Lower lobe of right lung (tissue), 2 donors: Measurements from ENCODE around the gene MYOG. TPM values are rescaled to one million over a fixed set of nuclear protein-coding genes. Genes with fewer than 3 reads are reported as not detected.

ENCODE experiments used
- ATAC-seq, 2 donors: fragments of 200-7000 bp; cut with Tn5 transposase; one replicate each; pipeline ENCODE4 v1.9.1; 2020 to 2022; ENCODE audit warnings: mild to moderate bottlenecking in 2 of 2, moderate library complexity in 2 of 2
- DNase-seq: peaks from one replicate; pipeline ENCODE4 v3.0.0-alpha.2; 2020
- H3K27ac ChIP-seq: fragments of 200-600 bp; one replicate; pipeline ENCODE4 v1.8.0; 2022
- H3K27me3 ChIP-seq: fragments of 200-600 bp; one replicate; pipeline ENCODE4 v1.8.0; 2022; ENCODE audit warnings: low read depth
- H3K36me3 ChIP-seq: fragments of 200-600 bp; one replicate; pipeline ENCODE4 v1.8.0; 2022; ENCODE audit warnings: mild to moderate bottlenecking
- H3K4me1 ChIP-seq: fragments of 200-600 bp; one replicate; pipeline ENCODE4 v1.8.0; 2022
- H3K4me3 ChIP-seq: fragments of 200-600 bp; one replicate; pipeline ENCODE4 v1.8.0; 2022; ENCODE audit warnings: mild to moderate bottlenecking
- H3K9me3 ChIP-seq: fragments of 200-600 bp; one replicate; pipeline ENCODE4 v1.8.0; 2022
- intact Hi-C: fragments of 100-400 bp; cut with DNase I; formaldehyde crosslinking; loops from one replicate; pipeline ENCODE4 v1.11.0; 2022
- total RNA-seq: library from RNA; stranded (reverse); fragmentation: NEBNext Ultra II Directional; extraction: Animal tissue kit (Norgen Biotek cat#: 25700); gene quantifications from one replicate; pipeline ENCODE4 v1.2.1, GENCODE V29; 2021
- TF ChIP-seq, protein P1 (sequence below): fragments of 200-600 bp; IDR thresholded peaks from one replicate; pipeline ENCODE4 v1.8.0; 2022; ENCODE audit warnings: antibody characterized with exemption, mild to moderate bottlenecking
- donor health status: DM: no; HTN: yes; CAD: no; lungs with severe emphysema.

MYOG gene
- total RNA-seq, 1 donor from 2014 or later: not detected

DNA sequence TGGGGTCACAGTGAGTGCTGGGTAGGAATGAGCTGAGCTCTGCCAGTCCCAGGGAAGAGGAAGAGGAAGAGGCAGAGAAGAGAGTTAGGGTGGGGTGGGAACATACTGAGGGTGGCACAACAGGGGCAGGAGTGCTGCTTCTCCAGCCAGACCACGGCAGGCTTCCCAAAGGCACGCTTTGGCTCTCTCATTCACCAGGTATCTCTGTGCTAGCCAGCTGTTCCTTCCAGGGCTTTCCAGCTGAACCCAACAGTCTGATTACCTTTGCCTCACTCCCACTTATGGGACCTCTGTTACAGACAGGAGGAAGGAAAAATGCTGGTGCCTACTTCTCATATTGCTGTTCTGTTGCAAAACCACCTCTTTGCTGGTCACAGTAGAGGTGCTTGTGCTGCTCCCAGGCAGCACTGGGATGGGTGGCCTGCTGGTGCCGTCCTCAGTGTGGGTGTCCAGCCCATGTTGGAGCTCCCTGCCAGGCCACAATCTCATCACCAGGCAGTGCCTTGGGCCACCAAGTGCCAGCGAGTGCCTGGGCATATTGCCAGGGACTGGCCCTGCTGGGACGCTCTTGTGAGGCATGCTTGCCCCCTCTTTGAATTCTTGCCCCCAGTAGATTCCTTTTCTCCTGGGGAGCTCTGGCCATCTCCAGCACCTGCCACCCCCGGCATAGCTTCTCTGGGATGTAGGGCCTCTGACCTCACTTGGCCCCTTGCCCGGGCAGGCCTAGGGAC lies 43.9 kb upstream of the MYOG start:
- Histone ChIP-seq H3K36me3 (no peaks in the 10 kb centered on the region), H3K27ac (no peak overlapping the region), H3K27me3 (peaks cover 45% of the 10 kb centered on the region), H3K9me3 (no peaks in the 10 kb centered on the region), H3K4me1 (peaks cover 68% of the 10 kb centered on the region), H3K4me3 (peak overlapping the region; percentile 52)
- ATAC-seq: peak; percentile 23 to 40
- intact Hi-C loops: no loop called here
- DNase-seq: no peak
- TF ChIP-seq, protein P1, sequence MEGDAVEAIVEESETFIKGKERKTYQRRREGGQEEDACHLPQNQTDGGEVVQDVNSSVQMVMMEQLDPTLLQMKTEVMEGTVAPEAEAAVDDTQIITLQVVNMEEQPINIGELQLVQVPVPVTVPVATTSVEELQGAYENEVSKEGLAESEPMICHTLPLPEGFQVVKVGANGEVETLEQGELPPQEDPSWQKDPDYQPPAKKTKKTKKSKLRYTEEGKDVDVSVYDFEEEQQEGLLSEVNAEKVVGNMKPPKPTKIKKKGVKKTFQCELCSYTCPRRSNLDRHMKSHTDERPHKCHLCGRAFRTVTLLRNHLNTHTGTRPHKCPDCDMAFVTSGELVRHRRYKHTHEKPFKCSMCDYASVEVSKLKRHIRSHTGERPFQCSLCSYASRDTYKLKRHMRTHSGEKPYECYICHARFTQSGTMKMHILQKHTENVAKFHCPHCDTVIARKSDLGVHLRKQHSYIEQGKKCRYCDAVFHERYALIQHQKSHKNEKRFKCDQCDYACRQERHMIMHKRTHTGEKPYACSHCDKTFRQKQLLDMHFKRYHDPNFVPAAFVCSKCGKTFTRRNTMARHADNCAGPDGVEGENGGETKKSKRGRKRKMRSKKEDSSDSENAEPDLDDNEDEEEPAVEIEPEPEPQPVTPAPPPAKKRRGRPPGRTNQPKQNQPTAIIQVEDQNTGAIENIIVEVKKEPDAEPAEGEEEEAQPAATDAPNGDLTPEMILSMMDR: no peak

DNA sequence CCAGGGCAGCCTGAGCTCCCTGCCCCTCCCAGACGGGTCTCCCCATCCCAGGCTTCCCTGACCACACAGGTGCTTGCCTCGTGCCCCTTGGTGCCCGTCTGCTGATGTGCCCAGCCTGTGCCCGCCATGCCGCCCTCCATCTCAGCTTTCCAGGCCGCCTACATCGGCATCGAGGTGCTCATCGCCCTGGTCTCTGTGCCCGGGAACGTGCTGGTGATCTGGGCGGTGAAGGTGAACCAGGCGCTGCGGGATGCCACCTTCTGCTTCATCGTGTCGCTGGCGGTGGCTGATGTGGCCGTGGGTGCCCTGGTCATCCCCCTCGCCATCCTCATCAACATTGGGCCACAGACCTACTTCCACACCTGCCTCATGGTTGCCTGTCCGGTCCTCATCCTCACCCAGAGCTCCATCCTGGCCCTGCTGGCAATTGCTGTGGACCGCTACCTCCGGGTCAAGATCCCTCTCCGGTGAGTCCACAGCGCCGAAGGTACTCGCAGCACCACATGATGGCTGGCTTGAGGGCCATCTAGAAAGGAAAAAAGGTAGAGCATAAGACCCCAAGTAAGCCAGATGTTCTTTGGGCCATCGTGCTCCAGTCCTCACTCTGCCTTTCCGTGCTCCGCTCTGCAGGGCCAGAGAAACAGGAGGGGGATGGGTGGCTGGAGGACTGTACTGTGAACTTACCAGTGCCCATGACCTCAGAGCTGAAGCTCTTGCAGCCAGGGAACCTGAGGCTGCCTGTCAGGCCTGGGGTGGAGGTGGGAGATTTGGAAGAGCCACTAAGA lies 43.1 kb upstream of the MYOG start:
- TF ChIP-seq, protein P1: no peak
- H3K4me1 ChIP-seq: peaks cover 61% of the 10 kb centered on the region
- H3K36me3 ChIP-seq: no peaks in the 10 kb centered on the region
- DNase-seq (no peak), ATAC-seq (no peak)
- H3K9me3 ChIP-seq: no peaks in the 10 kb centered on the region
- intact Hi-C loops: no loop called here
- H3K27me3 ChIP-seq: peaks cover 53% of the 10 kb centered on the region
- H3K4me3 ChIP-seq: peak overlapping the region; percentile 52
- H3K27ac ChIP-seq: no peak overlapping the region

DNA sequence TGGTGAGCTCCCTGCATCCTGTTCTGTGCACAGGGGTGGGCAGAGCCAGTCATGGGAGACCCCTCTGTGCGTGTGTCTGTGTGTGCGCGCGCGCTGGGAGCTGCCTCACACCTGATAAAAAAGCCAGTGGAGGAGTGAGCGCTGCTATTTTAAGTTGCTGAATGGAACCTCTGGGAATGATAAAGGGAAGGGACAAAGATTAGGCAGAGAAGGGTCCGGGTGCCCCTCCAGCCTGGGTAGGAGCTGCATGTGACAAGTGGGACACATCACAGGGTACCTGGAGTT lies 42.6 kb upstream of the MYOG start:
- peak overlapping the region; percentile 31 for H3K27ac ChIP-seq
- H3K9me3 ChIP-seq: no peaks in the 10 kb centered on the region
- TF ChIP-seq, protein P1: peak; percentile 3
- DNase-seq: no peak
- peak overlapping the region; percentile 52 for H3K4me3 ChIP-seq
- peaks cover 56% of the 10 kb centered on the region for H3K4me1 ChIP-seq
- H3K36me3 ChIP-seq: no peaks in the 10 kb centered on the region
- ATAC-seq: no peak
- intact Hi-C loops: no loop called here
- peaks cover 58% of the 10 kb centered on the region for H3K27me3 ChIP-seq

DNA sequence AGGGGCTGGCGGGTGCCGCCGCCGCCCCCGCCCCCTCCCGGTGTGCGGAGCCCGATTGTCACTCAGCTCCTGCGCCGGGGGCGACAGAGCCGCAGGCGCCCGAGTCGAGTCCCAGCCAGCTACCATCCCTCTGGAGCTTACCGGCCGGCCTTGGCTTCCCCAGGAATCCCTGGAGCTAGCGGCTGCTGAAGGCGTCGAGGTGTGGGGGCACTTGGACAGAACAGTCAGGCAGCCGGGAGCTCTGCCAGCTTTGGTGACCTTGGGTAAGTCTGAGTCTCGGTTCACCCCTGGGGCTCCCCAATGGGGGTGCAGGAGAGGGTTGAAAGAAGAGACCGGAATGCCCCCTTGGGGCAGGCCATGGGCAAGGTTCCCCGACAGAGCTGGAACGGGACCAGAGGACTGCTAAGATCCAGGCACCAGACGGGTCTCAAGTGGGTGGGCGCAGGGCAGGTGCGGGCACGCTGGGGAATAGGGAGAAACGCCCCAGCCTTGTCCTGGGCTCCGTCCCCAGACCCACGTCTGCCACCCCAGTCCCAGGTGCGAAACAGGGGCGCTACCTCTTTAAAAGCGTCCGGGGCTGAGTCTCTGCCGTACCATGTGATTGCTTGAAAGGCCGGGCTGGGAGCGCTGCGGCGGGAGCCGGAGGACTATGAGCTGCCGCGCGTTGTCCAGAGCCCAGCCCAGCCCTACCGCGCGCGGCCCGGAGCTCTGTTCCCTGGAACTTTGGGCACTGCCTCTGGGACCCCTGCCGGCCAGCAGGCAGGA lies 42.0 kb upstream of the MYOG start, which contains the start of gene ADORA1:
Gene ADORA1, plus strand, starts transcription at position 61 of the 765 bp plus-strand sequence. CDS start 1,116 bp downstream, outside the sequence.
- TF ChIP-seq, protein P1: peak; percentile 4
- H3K27ac ChIP-seq: peak within 1 kb of the TSS; percentile 31
- intact Hi-C loops: no loop called here
- peaks cover 63% of the 10 kb centered on the region for H3K27me3 ChIP-seq
- H3K4me1 ChIP-seq: peaks cover 56% of the 10 kb centered on the region
- peak; percentile 84 to 87 for ATAC-seq
- peak within 1 kb of the TSS; percentile 52 for H3K4me3 ChIP-seq
- no peaks in the 10 kb centered on the region for H3K36me3 ChIP-seq
- peak; percentile 68 for DNase-seq
- no peaks in the 10 kb centered on the region for H3K9me3 ChIP-seq

DNA sequence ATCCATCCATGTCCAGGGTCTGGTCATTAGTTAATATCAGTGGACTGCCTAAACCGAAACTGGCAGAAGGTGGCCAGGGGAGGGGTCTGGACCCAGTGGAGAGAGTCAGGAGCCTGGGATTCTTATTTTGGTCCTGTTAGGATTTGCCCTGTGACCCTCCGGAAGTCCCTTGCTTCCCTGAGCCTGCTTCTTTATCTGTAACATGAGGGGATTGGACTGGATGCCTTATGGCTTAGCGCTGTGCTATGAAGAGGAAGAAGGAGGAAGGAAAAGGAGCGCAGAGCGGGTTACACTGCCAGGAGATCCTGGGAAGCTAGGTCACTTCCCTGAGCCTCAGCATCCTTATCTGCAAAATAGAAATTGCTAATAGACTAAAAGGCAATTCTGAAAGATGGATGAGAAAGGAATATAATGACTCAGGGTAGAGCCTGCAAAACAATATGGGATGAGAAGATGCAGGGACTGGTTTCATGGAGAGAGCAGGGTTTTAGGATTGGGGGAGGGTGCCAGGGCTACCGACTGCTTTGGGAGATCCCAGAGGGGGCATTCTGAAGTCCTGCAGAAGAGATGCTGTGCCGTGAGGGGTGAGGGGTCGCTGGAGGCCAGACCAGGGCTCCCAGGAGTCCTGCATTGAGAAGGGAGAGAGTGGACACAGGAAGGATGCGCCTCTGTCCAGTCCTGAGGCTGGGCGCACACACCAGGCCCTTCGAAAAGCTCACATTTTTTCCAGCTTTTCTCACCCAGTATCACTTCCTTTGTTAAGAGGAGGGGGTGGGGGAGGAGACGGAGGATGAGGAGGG lies 41.3 kb upstream of the MYOG start:
- ATAC-seq (peak in 1 of 2 donors; percentile 5), DNase-seq (no peak)
- no peak overlapping the region for H3K27ac ChIP-seq
- peak overlapping the region; percentile 52 for H3K4me3 ChIP-seq
- TF ChIP-seq, protein P1: no peak
- peaks cover 56% of the 10 kb centered on the region for H3K4me1 ChIP-seq
- no peaks in the 10 kb centered on the region for H3K9me3 ChIP-seq
- intact Hi-C loops: no loop called here
- no peaks in the 10 kb centered on the region for H3K36me3 ChIP-seq
- H3K27me3 ChIP-seq: peaks cover 65% of the 10 kb centered on the region
